ENCODE results near the gene RNF220.

Gene RNF220

GRCh38 chr1:44401256-44402228 is 3.5 kb upstream of the RNF220 start:
- in situ Hi-C loops (cut with HindIII; ENCODE audit: low pct_ligation_motif_present, low sequenced_read_pairs): no loop called here
- no peak overlapping the region for H3K27ac ChIP-seq
- peaks cover 34% of the 10 kb centered on the region for H3K27me3 ChIP-seq (replicated peaks)
- H3K36me3 ChIP-seq (replicated peaks): no peaks in the 10 kb centered on the region
- no peak for DNase-seq
- TF ChIP-seq CTCF (IDR thresholded peaks at IDR 0.05; ENCODE audit: low read depth, low read length, missing control alignments): no peak
- no peak overlapping the region for H3K4me3 ChIP-seq (ENCODE audit: low read depth, low read length)

GRCh38 chr1:44405798-44406736 is 1.0 kb downstream of the RNF220 start:
- no peaks in the 10 kb centered on the region for H3K36me3 ChIP-seq (replicated peaks)
- TF ChIP-seq CTCF (IDR thresholded peaks at IDR 0.05; ENCODE audit: low read depth, low read length, missing control alignments): no peak
- in situ Hi-C loops (cut with HindIII; ENCODE audit: low pct_ligation_motif_present, low sequenced_read_pairs): no loop called here
- peaks cover 59% of the 10 kb centered on the region for H3K27me3 ChIP-seq (replicated peaks)
- peak overlapping the region; percentile 55 for H3K4me3 ChIP-seq (ENCODE audit: low read depth, low read length)
- no peak for DNase-seq
- no peak overlapping the region for H3K27ac ChIP-seq

- in situ Hi-C loops (cut with HindIII; ENCODE audit: low pct_ligation_motif_present, low sequenced_read_pairs): no loop called here
- H3K27me3 ChIP-seq (replicated peaks): peaks cover 67% of the 10 kb centered on the region
- peak overlapping the region; percentile 20 for H3K4me3 ChIP-seq (ENCODE audit: low read depth, low read length)
- no peaks in the 10 kb centered on the region for H3K36me3 ChIP-seq (replicated peaks)
- H3K27ac ChIP-seq: no peak overlapping the region
- TF ChIP-seq CTCF (IDR thresholded peaks at IDR 0.05; ENCODE audit: low read depth, low read length, missing control alignments): no peak
- DNase-seq: no peak
Observed at GRCh38 chr1:44406737-44407429, 1.8 kb downstream of the RNF220 start.

- H3K4me3 ChIP-seq (ENCODE audit: low read depth, low read length): no peak overlapping the region
- in situ Hi-C loops (cut with HindIII; ENCODE audit: low pct_ligation_motif_present, low sequenced_read_pairs): no loop called here
Observed at GRCh38 chr1:44407430-44408211, 2.6 kb downstream of the RNF220 start.

More at GRCh38 chr1:44407430-44408211, 2.6 kb downstream of the RNF220 start:
- no peak overlapping the region for H3K27ac ChIP-seq
- peaks cover 74% of the 10 kb centered on the region for H3K27me3 ChIP-seq (replicated peaks)
- no peak for DNase-seq
- no peak for TF ChIP-seq CTCF (IDR thresholded peaks at IDR 0.05; ENCODE audit: low read depth, low read length, missing control alignments)
- no peaks in the 10 kb centered on the region for H3K36me3 ChIP-seq (replicated peaks)
